Hepatocyte (in vitro differentiated cells): Measurements from ENCODE around the gene LRRC47.
"Not testable (repeated sequence)": the region's sequence is repeated elsewhere in the genome, so short reads cannot be mapped to it uniquely, and the experiment has no call there.

ENCODE experiments used
- EZH2 ChIP-seq: fragments of 200-600 bp; sonication (generic); IDR thresholded peaks from 2 replicates; pipeline ENCODE4 v1.6.1; 2016; ENCODE audit warnings: antibody characterized with exemption, mild to moderate bottlenecking, borderline replicate concordance
- EZH2phosphoT487 ChIP-seq: fragments of 200-600 bp; sonication (generic); IDR thresholded peaks from one replicate; pipeline ENCODE4 v1.6.1; 2018; ENCODE audit warnings: antibody characterized with exemption, mild to moderate bottlenecking, low read depth, moderate library complexity; ENCODE audit not compliant: unreplicated experiment, severe bottlenecking
- TF ChIP-seq, protein P1 (sequence below): fragments of 200-600 bp; sonication (generic); IDR thresholded peaks from 2 replicates; pipeline ENCODE4 v1.5.1; 2016; ENCODE audit warnings: antibody characterized with exemption, mild to moderate bottlenecking; ENCODE audit not compliant: poor library complexity

DNA sequence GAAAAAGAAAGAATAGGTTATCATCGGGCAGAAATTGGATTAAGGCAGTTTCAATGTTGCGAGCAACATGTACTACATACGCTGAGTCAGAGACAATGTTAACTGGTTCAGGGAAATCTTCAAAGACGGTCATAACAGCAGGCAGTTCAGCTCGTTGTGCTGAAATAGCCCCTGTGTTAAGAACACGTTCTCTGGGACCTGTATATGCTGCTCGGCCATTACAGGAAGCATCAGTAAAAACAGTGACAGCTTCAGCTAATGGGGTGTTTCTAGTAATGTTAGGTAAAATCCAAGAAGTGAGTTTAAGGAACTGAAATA, 8.3 kb upstream of the LRRC47 start:
- TF ChIP-seq, protein P1, sequence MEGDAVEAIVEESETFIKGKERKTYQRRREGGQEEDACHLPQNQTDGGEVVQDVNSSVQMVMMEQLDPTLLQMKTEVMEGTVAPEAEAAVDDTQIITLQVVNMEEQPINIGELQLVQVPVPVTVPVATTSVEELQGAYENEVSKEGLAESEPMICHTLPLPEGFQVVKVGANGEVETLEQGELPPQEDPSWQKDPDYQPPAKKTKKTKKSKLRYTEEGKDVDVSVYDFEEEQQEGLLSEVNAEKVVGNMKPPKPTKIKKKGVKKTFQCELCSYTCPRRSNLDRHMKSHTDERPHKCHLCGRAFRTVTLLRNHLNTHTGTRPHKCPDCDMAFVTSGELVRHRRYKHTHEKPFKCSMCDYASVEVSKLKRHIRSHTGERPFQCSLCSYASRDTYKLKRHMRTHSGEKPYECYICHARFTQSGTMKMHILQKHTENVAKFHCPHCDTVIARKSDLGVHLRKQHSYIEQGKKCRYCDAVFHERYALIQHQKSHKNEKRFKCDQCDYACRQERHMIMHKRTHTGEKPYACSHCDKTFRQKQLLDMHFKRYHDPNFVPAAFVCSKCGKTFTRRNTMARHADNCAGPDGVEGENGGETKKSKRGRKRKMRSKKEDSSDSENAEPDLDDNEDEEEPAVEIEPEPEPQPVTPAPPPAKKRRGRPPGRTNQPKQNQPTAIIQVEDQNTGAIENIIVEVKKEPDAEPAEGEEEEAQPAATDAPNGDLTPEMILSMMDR, result not testable (repeated sequence)
- TF ChIP-seq EZH2phosphoT487, EZH2: not testable (repeated sequence)
